GM12892 (cell line): ENCODE results near the gene HOXC9.

ENCODE experiments used
- POLR2A ChIP-seq: IDR thresholded peaks from 2 replicates; pipeline ENCODE4 v1.6.1; 2011; ENCODE audit warnings: low read depth, low read length, control low read depth
- POLR2AphosphoS5 ChIP-seq: IDR thresholded peaks from 2 replicates; pipeline ENCODE4 v1.6.1; 2011; ENCODE audit warnings: low read depth, low read length, control low read depth

GRCh38 chr12:54019924-54020590, 20.1 kb downstream of the HOXC9 start:
- no peak for TF ChIP-seq POLR2A
- no peak for TF ChIP-seq POLR2AphosphoS5
